PC-9 (cell line): ENCODE measurements around the gene ADGRE3. TPM values are rescaled to one million over a fixed set of nuclear protein-coding genes. Genes with fewer than 3 reads are reported as not detected.
A peak's percentile ranks its signal among the peaks of the same experiment; 100 is the strongest.

ENCODE experiments used
- BruUV-seq: library from RNA; stranded (reverse); fragments of 400-500 nt; replicated peaks from 2 replicates; lab custom pipeline; 2021; lab: Mats Ljungman, UMichigan
- CTCF ChIA-PET: fragments of 300-600 bp; sonication (Branson Sonifier 250); formaldehyde crosslinking; loops from one replicate; lab custom pipeline; 2022; ENCODE audit warnings: antibody characterized with exemption; lab: Charles Lee
- POLR2A ChIA-PET: fragments of 300-600 bp; sonication (Branson Sonifier 250); formaldehyde crosslinking; loops from one replicate; lab custom pipeline; 2022; ENCODE audit warnings: antibody characterized with exemption; ENCODE audit not compliant: unreplicated experiment; lab: Charles Lee
- DNase-seq, 2 experiments: peaks; one replicate each; pipeline versions ENCODE4 v3.0.0 to v3.0.0-alpha.2; 2015 to 2022; ENCODE audit warnings: mixed read lengths in 1 of 2
- H2AFZ ChIP-seq: fragments of 200-600 bp; sonication (generic); 2 replicates; pipeline ENCODE4 v1.8.1; 2017; ENCODE audit warnings: antibody characterized with exemption
- H3F3A ChIP-seq: fragments of 200-600 bp; sonication (generic); 2 replicates; pipeline ENCODE4 v1.8.1; 2017; ENCODE audit warnings: antibody characterized with exemption, mild to moderate bottlenecking, low read depth; ENCODE audit not compliant: insufficient read depth
- H3K27ac ChIP-seq: fragments of 200-600 bp; sonication (generic); 2 replicates; pipeline ENCODE4 v1.6.1; 2016; ENCODE audit warnings: mixed run types
- H3K27me3 ChIP-seq: fragments of 200-600 bp; sonication (generic); 2 replicates; pipeline ENCODE4 v1.6.1; 2016; ENCODE audit warnings: low read depth, mixed run types; ENCODE audit not compliant: insufficient read depth
- H3K36me3 ChIP-seq: fragments of 200-600 bp; sonication (generic); 2 replicates; pipeline ENCODE4 v1.6.1; 2016; ENCODE audit warnings: low read depth, mixed run types
- H3K4me1 ChIP-seq: fragments of 200-600 bp; sonication (generic); replicated peaks from 2 replicates; pipeline ENCODE4 v1.6.1; 2016; ENCODE audit warnings: mixed run types; ENCODE audit not compliant: insufficient read depth
- H3K4me2 ChIP-seq: fragments of 200-600 bp; sonication (generic); 2 replicates; pipeline ENCODE4 v1.6.1; 2017; ENCODE audit warnings: mixed run types
- H3K4me3 ChIP-seq: fragments of 200-600 bp; sonication (generic); 2 replicates; pipeline ENCODE4 v1.6.1; 2016; ENCODE audit warnings: mixed run types
- H3K79me2 ChIP-seq: fragments of 200-600 bp; sonication (generic); 2 replicates; pipeline ENCODE4 v1.6.1; 2017; ENCODE audit warnings: low read depth, mixed run types
- H3K9me2 ChIP-seq: fragments of 200-600 bp; sonication (generic); 2 replicates; pipeline ENCODE4 v1.8.1; 2017; ENCODE audit warnings: mild to moderate bottlenecking; ENCODE audit not compliant: insufficient read depth
- H3K9me3 ChIP-seq: fragments of 200-600 bp; sonication (generic); 2 replicates; pipeline ENCODE4 v1.8.1; 2016; ENCODE audit warnings: low read depth; ENCODE audit not compliant: insufficient read depth
- H4K20me1 ChIP-seq: fragments of 200-600 bp; sonication (generic); 2 replicates; pipeline ENCODE4 v1.8.1; 2017; ENCODE audit not compliant: insufficient read depth
- EZH2 ChIP-seq: fragments of 200-600 bp; sonication (generic); IDR thresholded peaks from 2 replicates; pipeline ENCODE4 v1.8.0; 2017; ENCODE audit warnings: antibody characterized with exemption, low read depth
- intact Hi-C: fragments of 100-400 bp; cut with micrococcal nuclease; formaldehyde crosslinking; loops from one replicate; pipeline ENCODE4 v1.10.0; 2022; ENCODE audit not compliant: unreplicated experiment
- total RNA-seq: library from RNA; stranded (reverse); gene quantifications from 2 replicates; pipeline ENCODE4 v1.2.3, GENCODE V29; 2021
- TF ChIP-seq, protein P1 (sequence below): fragments of 200-600 bp; sonication (generic); conservative IDR thresholded peaks from 2 replicates; pipeline ENCODE4 v1.6.1; 2017; ENCODE audit warnings: mixed run types, antibody characterized with exemption, mild to moderate bottlenecking, moderate library complexity

The ADGRE3 gene
- total RNA-seq, 1 experiment from 2014 or later = not detected

DNA sequence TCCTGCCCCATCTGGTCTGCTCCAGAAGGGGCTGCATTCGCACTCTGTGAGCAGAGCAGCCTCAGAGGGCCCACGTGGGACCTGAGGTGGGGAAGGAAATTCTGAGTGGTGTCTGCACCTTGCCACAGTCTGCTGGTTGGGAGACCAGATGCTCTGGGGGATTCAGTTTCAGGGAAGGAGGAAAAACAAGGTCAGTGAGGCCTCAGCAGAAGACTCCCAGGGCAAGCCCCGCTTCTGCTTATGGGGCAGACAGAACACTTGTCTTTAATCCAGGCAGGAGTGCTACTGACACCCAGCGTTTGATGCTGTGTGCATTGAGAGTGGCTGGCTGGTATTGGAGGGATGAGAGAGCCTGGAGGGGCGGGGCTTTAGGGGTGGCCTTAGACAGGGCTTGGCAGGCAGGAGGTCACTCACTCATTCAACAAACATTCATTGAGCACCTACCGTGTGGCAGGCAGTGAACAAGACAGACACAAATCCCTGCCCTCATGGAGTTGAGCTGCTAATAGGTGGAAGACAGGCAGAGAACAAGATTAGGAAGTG is 96.7 kb downstream of the ADGRE3 start:
- Histone ChIP-seq H3K27ac (no peak overlapping the region), H3K4me2 (no peak overlapping the region), H3F3A (peaks cover 15% of the 10 kb centered on the region; the same call in 1 of the 2 replicates), H2AFZ (no peak overlapping the region), H3K79me2 (no peaks in the 10 kb centered on the region), H3K36me3 (no peaks in the 10 kb centered on the region), H3K4me3 (no peak overlapping the region), H3K27me3 (no peaks in the 10 kb centered on the region), H3K9me3 (no peaks in the 10 kb centered on the region), H4K20me1 (no peaks in the 10 kb centered on the region), H3K4me1 (peaks cover 5% of the 10 kb centered on the region; the same call in 1 of the 2 replicates), H3K9me2 (no peaks in the 10 kb centered on the region)
- POLR2A ChIA-PET = no interaction called here
- CTCF ChIA-PET = no interaction called here
- no TSS peak for BruUV-seq
- TF ChIP-seq, protein P1, sequence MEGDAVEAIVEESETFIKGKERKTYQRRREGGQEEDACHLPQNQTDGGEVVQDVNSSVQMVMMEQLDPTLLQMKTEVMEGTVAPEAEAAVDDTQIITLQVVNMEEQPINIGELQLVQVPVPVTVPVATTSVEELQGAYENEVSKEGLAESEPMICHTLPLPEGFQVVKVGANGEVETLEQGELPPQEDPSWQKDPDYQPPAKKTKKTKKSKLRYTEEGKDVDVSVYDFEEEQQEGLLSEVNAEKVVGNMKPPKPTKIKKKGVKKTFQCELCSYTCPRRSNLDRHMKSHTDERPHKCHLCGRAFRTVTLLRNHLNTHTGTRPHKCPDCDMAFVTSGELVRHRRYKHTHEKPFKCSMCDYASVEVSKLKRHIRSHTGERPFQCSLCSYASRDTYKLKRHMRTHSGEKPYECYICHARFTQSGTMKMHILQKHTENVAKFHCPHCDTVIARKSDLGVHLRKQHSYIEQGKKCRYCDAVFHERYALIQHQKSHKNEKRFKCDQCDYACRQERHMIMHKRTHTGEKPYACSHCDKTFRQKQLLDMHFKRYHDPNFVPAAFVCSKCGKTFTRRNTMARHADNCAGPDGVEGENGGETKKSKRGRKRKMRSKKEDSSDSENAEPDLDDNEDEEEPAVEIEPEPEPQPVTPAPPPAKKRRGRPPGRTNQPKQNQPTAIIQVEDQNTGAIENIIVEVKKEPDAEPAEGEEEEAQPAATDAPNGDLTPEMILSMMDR = no peak
- TF ChIP-seq EZH2 = no peak
- intact Hi-C loops = no loop called here
- DNase-seq = no peak

DNA sequence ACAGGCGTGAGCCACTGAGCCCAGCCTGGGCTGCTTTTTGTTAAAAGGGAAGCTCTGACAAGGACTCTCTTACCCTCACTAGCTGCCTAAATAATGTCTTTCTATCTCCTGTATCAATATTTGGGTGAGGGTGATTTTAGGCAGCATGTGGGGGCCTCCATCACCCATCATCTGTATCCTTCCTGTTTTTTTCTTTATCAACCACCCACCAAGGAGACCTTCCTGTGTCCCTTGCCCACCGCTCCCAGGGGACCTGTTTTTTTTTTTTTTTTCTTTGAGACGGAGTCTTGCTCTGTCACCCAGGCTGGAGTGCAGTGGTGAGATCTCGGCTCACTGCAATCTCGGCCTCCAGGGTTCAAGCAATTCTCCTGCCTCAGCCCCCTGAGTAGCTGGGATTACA is 97.4 kb downstream of the ADGRE3 start:
- H3K4me3 ChIP-seq = no peak overlapping the region
- H4K20me1 ChIP-seq = no peaks in the 10 kb centered on the region
- intact Hi-C loops = no loop called here
- no peaks in the 10 kb centered on the region for H3K9me2 ChIP-seq
- no peaks in the 10 kb centered on the region for H3K27me3 ChIP-seq
- TF ChIP-seq, protein P1 = no peak
- TF ChIP-seq EZH2 = no peak
- POLR2A ChIA-PET = no interaction called here
- no peak overlapping the region for H3K27ac ChIP-seq
- H3F3A ChIP-seq = peaks cover 15% of the 10 kb centered on the region; the same call in 1 of the 2 replicates
- no TSS peak for BruUV-seq
- no peaks in the 10 kb centered on the region for H3K9me3 ChIP-seq
- DNase-seq = no peak
- H3K4me1 ChIP-seq = peaks cover 5% of the 10 kb centered on the region; the same call in 1 of the 2 replicates
- H3K36me3 ChIP-seq = no peaks in the 10 kb centered on the region
- no peaks in the 10 kb centered on the region for H3K79me2 ChIP-seq
- no peak overlapping the region for H2AFZ ChIP-seq
- CTCF ChIA-PET = interaction anchor here (0.7 kb wide), 1 partner anchor 712 kb away, joined by 4 read pairs; no protein-coding TSS in a partner anchor
- no peak overlapping the region for H3K4me2 ChIP-seq

DNA sequence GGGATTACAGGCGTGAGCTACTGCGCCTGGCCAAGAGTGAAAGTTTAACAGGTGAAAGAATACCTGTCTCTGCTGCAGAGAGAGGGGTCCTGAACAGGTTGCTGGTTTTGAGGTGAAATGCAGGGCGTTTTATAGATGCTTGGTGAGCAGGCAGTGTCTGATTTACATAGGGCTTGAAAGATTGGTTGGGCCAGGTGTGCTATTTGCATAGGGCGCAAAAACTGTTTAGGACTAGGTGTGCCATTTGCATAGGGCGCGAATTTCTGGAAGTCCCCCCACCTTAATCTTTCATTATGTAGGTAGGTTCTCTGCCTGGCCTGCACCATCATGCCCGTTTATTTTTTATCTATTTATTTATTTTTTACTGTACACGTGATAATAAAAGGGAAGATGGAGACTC is 98.3 kb downstream of the ADGRE3 start:
- H3K4me3 ChIP-seq = no peak overlapping the region
- H3K27me3 ChIP-seq = no peaks in the 10 kb centered on the region
- H3K79me2 ChIP-seq = peaks cover 4% of the 10 kb centered on the region
- H3K9me3 ChIP-seq = no peaks in the 10 kb centered on the region
- H3K27ac ChIP-seq = no peak overlapping the region
- no peaks in the 10 kb centered on the region for H3K9me2 ChIP-seq
- BruUV-seq = no TSS peak
- DNase-seq = peak in 1 of 2 experiments; percentile 17
- peaks cover 5% of the 10 kb centered on the region; the same call in 1 of the 2 replicates for H3K4me1 ChIP-seq
- no peaks in the 10 kb centered on the region for H3K36me3 ChIP-seq
- intact Hi-C loops = no loop called here
- H3K4me2 ChIP-seq = no peak overlapping the region
- TF ChIP-seq, protein P1 = no peak
- no peak for TF ChIP-seq EZH2
- POLR2A ChIA-PET = no interaction called here
- CTCF ChIA-PET = interaction anchor here (0.7 kb wide), 1 partner anchor 713 kb away, joined by 4 read pairs; no protein-coding TSS in a partner anchor
- no peak overlapping the region for H2AFZ ChIP-seq
- H3F3A ChIP-seq = peaks cover 15% of the 10 kb centered on the region; the same call in 1 of the 2 replicates
- H4K20me1 ChIP-seq = no peaks in the 10 kb centered on the region
